ENCODE results near the gene HPCAL1.

HPCAL1 gene

GRCh38 chr2:10362096-10362897 is 59.6 kb downstream of the HPCAL1 start:
- Histone ChIP-seq H3K9me3 (ENCODE audit: control insufficient read depth, insufficient read depth, low read length) (no peaks in the 10 kb centered on the region), H3K4me1 (ENCODE audit: control insufficient read depth, insufficient read depth, low read length) (no peaks in the 10 kb centered on the region; the same call in 1 of the 2 replicates), H3K36me3 (ENCODE audit: control insufficient read depth, insufficient read depth, low read length) (no peaks in the 10 kb centered on the region), H3K4me3 (ENCODE audit: low read depth, low read length) (no peak overlapping the region), H3K27me3 (ENCODE audit: control insufficient read depth, insufficient read depth, low read length) (no peaks in the 10 kb centered on the region), H3K9ac (ENCODE audit: low read depth, low read length) (no peak overlapping the region), H3K27ac (ENCODE audit: low read depth, low read length) (no peak overlapping the region)

GRCh38 chr2:10362898-10363454 is 60.3 kb downstream of the HPCAL1 start:
- Histone ChIP-seq H3K4me3 (ENCODE audit: low read depth, low read length) (no peak overlapping the region), H3K36me3 (ENCODE audit: control insufficient read depth, insufficient read depth, low read length) (no peaks in the 10 kb centered on the region), H3K27ac (ENCODE audit: low read depth, low read length) (no peak overlapping the region), H3K9me3 (ENCODE audit: control insufficient read depth, insufficient read depth, low read length) (no peaks in the 10 kb centered on the region), H3K27me3 (ENCODE audit: control insufficient read depth, insufficient read depth, low read length) (no peaks in the 10 kb centered on the region), H3K4me1 (ENCODE audit: control insufficient read depth, insufficient read depth, low read length) (no peaks in the 10 kb centered on the region; the same call in 1 of the 2 replicates), H3K9ac (ENCODE audit: low read depth, low read length) (no peak overlapping the region)

- Histone ChIP-seq H3K27me3 (ENCODE audit: control insufficient read depth, insufficient read depth, low read length) (no peaks in the 10 kb centered on the region), H3K9me3 (ENCODE audit: control insufficient read depth, insufficient read depth, low read length) (no peaks in the 10 kb centered on the region), H3K27ac (ENCODE audit: low read depth, low read length) (no peak overlapping the region), H3K4me1 (ENCODE audit: control insufficient read depth, insufficient read depth, low read length) (no peaks in the 10 kb centered on the region; the same call in 1 of the 2 replicates), H3K36me3 (ENCODE audit: control insufficient read depth, insufficient read depth, low read length) (no peaks in the 10 kb centered on the region), H3K4me3 (ENCODE audit: low read depth, low read length) (no peak overlapping the region), H3K9ac (ENCODE audit: low read depth, low read length) (no peak overlapping the region)
These were observed 61.3 kb downstream of the HPCAL1 start for GRCh38 chr2:10363861-10364610.

- H3K36me3 ChIP-seq (ENCODE audit: control insufficient read depth, insufficient read depth, low read length): no peaks in the 10 kb centered on the region
- H3K4me1 ChIP-seq (ENCODE audit: control insufficient read depth, insufficient read depth, low read length): no peaks in the 10 kb centered on the region; the same call in 1 of the 2 replicates
- no peaks in the 10 kb centered on the region for H3K27me3 ChIP-seq (ENCODE audit: control insufficient read depth, insufficient read depth, low read length)
- H3K4me3 ChIP-seq (ENCODE audit: low read depth, low read length): no peak overlapping the region
- H3K27ac ChIP-seq (ENCODE audit: low read depth, low read length): no peak overlapping the region
- no peaks in the 10 kb centered on the region for H3K9me3 ChIP-seq (ENCODE audit: control insufficient read depth, insufficient read depth, low read length)
- H3K9ac ChIP-seq (ENCODE audit: low read depth, low read length): no peak overlapping the region
These were observed 62.7 kb downstream of the HPCAL1 start for GRCh38 chr2:10365412-10365811.

- Histone ChIP-seq H3K27ac (ENCODE audit: low read depth, low read length) (no peak overlapping the region), H3K4me1 (ENCODE audit: control insufficient read depth, insufficient read depth, low read length) (no peaks in the 10 kb centered on the region; the same call in 1 of the 2 replicates), H3K4me3 (ENCODE audit: low read depth, low read length) (no peak overlapping the region), H3K27me3 (ENCODE audit: control insufficient read depth, insufficient read depth, low read length) (no peaks in the 10 kb centered on the region), H3K36me3 (ENCODE audit: control insufficient read depth, insufficient read depth, low read length) (no peaks in the 10 kb centered on the region), H3K9me3 (ENCODE audit: control insufficient read depth, insufficient read depth, low read length) (no peaks in the 10 kb centered on the region), H3K9ac (ENCODE audit: low read depth, low read length) (no peak overlapping the region)
These were observed 64.0 kb downstream of the HPCAL1 start for GRCh38 chr2:10366601-10367270.

GRCh38 chr2:10367472-10368439 is 65.1 kb downstream of the HPCAL1 start:
- H3K27me3 ChIP-seq (ENCODE audit: control insufficient read depth, insufficient read depth, low read length): no peaks in the 10 kb centered on the region
- no peaks in the 10 kb centered on the region for H3K36me3 ChIP-seq (ENCODE audit: control insufficient read depth, insufficient read depth, low read length)
- H3K27ac ChIP-seq (ENCODE audit: low read depth, low read length): no peak overlapping the region
- H3K9ac ChIP-seq (ENCODE audit: low read depth, low read length): no peak overlapping the region
- H3K4me3 ChIP-seq (ENCODE audit: low read depth, low read length): no peak overlapping the region
- H3K4me1 ChIP-seq (ENCODE audit: control insufficient read depth, insufficient read depth, low read length): no peaks in the 10 kb centered on the region
- no peaks in the 10 kb centered on the region for H3K9me3 ChIP-seq (ENCODE audit: control insufficient read depth, insufficient read depth, low read length)

GRCh38 chr2:10368491-10369231 is 66.0 kb downstream of the HPCAL1 start:
- no peak overlapping the region for H3K9ac ChIP-seq (ENCODE audit: low read depth, low read length)
- H3K27ac ChIP-seq (ENCODE audit: low read depth, low read length): no peak overlapping the region
- H3K36me3 ChIP-seq (ENCODE audit: control insufficient read depth, insufficient read depth, low read length): no peaks in the 10 kb centered on the region
- H3K9me3 ChIP-seq (ENCODE audit: control insufficient read depth, insufficient read depth, low read length): no peaks in the 10 kb centered on the region
- H3K27me3 ChIP-seq (ENCODE audit: control insufficient read depth, insufficient read depth, low read length): no peaks in the 10 kb centered on the region
- H3K4me3 ChIP-seq (ENCODE audit: low read depth, low read length): no peak overlapping the region
- no peaks in the 10 kb centered on the region for H3K4me1 ChIP-seq (ENCODE audit: control insufficient read depth, insufficient read depth, low read length)

GRCh38 chr2:10369269-10370255 is 66.9 kb downstream of the HPCAL1 start:
- Histone ChIP-seq H3K27ac (ENCODE audit: low read depth, low read length) (no peak overlapping the region), H3K9ac (ENCODE audit: low read depth, low read length) (no peak overlapping the region)

GRCh38 chr2:10370390-10370789 is 67.7 kb downstream of the HPCAL1 start:
- Histone ChIP-seq H3K4me1 (ENCODE audit: control insufficient read depth, insufficient read depth, low read length) (peaks cover 6% of the 10 kb centered on the region), H3K4me3 (ENCODE audit: low read depth, low read length) (no peak overlapping the region), H3K9me3 (ENCODE audit: control insufficient read depth, insufficient read depth, low read length) (no peaks in the 10 kb centered on the region), H3K9ac (ENCODE audit: low read depth, low read length) (no peak overlapping the region), H3K27me3 (ENCODE audit: control insufficient read depth, insufficient read depth, low read length) (no peaks in the 10 kb centered on the region), H3K36me3 (ENCODE audit: control insufficient read depth, insufficient read depth, low read length) (no peaks in the 10 kb centered on the region), H3K27ac (ENCODE audit: low read depth, low read length) (no peak overlapping the region)

More at GRCh38 chr2:10369269-10370255, 66.9 kb downstream of the HPCAL1 start:
- Histone ChIP-seq H3K27me3 (ENCODE audit: control insufficient read depth, insufficient read depth, low read length) (no peaks in the 10 kb centered on the region), H3K4me1 (ENCODE audit: control insufficient read depth, insufficient read depth, low read length) (no peaks in the 10 kb centered on the region), H3K36me3 (ENCODE audit: control insufficient read depth, insufficient read depth, low read length) (no peaks in the 10 kb centered on the region), H3K4me3 (ENCODE audit: low read depth, low read length) (no peak overlapping the region), H3K9me3 (ENCODE audit: control insufficient read depth, insufficient read depth, low read length) (no peaks in the 10 kb centered on the region)
